OCI-LY1 (cell line): Measurements from ENCODE around the gene PSMG4.
"Not testable (repeated sequence)": the region's sequence is repeated elsewhere in the genome, so short reads cannot be mapped to it uniquely, and the experiment has no call there.

Source experiments
- CTCF ChIP-seq: fragments of 200-600 bp; sonication (generic), shearing (Covaris generic); IDR thresholded peaks from 2 replicates; pipeline ENCODE4 v1.5.1; 2017; ENCODE audit warnings: mild to moderate bottlenecking, antibody characterized with exemption, low read length, moderate library complexity, mixed read lengths
- EZH2 ChIP-seq: fragments of 200-600 bp; sonication (generic), shearing (Covaris generic); IDR thresholded peaks from 2 replicates; pipeline ENCODE4 v1.8.0; 2017; ENCODE audit warnings: borderline replicate concordance, mixed run types, mild to moderate bottlenecking, antibody characterized with exemption, low read length, moderate library complexity, mixed read lengths

- TF ChIP-seq CTCF, EZH2: not testable (repeated sequence)
These were observed 17.0 kb upstream of the PSMG4 start for GRCh38 chr6:3241745-3242144.
